EL (cell line): ENCODE measurements around the gene PKD1.

ENCODE experiments used
- DNase-seq: peaks from one replicate; pipeline ENCODE4 v3.0.0-alpha.2; 2016

Gene PKD1

DNA sequence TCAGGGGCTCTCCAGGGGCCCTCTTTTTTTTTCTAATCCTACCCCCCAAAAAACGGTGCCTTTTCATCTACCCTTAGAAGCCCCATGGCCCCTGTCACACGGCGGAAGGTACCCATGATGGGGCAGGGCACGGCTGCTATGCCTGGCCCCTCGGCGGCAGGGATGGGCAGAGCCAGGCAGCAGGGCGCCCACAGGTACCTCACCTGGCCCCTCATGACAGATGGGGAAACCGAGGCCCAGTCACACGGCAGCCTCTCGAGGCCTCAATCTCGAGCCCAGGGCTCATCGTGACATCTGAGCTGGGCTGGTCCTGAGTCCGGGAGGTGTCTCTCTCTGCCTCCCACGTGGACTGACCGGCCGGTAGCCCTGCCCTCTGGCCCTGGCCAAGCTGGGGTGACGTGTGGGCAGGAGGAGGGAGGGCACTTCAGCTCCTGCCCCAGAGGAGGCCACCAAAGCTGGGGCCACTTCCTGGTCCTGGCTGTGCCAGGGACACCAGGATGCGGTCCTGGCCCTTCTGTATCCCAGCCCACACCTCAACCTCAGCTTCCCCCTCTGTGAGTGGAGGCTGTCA lies 31.5 kb upstream of the PKD1 start:
- no peak for DNase-seq

DNA sequence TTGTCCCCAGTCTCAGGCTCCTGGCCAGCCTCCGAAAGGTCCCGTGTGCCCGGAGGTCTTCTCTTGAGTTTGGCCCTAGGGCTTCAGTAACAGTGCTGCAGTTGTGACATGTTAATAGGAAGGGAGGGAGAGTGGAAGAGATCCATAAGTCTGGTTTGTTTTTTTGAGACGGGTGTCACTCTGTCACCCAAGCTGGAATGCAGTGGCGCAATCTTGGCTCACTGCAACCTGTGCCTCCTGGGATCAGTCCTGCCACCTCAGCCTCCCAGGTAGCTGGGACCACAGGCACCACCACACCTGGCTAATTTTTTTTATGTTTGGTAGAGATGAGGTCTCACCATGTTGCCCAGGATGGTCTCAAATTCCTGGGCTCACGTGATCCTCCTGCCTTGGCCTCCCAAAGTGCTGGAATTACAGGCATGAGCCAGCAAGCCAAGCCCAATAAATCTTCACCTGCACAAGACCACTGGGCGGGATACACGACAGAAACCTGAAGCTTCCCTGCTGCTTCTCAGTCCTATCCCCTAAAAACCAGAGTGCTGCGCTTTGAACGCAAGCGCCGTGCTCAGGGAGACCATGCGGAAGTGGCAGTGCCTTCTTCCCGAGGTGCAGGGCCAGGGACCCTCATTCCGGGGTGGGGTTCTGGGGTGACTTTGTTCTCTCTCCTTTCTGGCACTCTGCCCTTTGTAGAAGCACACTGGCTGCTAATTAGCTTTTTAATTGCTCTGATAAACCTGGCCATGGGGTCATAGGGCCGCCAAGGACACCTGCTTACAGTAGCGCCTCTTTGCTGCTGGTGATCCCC lies 30.8 kb upstream of the PKD1 start:
- DNase-seq, result no peak

DNA sequence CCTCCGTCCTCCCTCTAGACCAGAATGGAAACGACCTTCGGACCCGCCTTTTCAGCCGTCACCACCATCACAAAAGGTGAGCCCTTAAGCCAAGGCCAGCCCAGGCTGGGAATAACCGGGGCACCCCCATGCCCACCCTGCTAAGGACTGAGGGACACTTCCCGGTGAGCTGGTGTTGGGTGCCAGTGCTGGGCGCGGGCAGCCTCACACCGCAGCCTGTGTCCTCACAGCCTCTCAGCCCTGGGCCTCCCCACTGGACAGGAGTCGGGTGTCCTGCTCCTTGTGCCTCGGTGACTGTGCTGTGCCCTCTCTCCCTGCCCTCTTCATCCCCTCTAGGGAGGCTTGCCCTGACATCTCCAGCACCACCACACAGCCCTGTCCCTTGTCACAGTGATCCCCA lies 30.2 kb upstream of the PKD1 start:
- no peak for DNase-seq

DNA sequence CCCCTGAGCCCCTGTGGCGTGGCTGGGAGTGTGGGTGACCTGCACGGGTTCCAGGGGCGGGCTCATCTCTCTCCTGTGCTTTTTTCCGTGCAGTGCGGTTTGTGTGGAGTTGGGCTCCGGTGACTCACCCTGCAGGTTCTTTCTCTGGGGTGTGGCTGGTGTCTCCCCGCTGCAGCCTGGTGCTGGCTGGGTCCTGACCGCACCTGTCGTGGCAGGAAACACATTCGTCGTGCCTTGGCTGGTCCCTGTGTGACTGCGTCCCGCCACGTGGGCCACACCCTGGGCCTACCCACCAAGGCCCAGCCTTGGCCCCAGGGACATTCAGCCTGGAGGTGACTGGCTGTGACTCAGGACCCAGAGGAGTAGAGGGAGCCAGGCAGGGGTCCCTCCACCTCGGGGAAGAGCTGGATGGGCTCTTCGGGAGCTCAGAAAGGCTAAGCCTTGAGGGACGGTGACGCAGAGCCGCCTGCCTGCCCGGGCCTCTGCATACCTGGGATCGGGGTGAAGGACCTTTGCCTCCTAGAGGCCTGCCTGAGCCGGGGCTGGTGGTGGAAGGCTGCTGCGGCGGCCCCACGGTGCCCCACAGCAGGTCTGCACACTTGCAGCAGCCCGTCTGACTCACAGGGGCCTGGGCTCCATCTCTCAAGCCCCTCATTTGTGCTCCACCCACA lies 27.6 kb upstream of the PKD1 start:
- no peak for DNase-seq

GRCh38 chr16:2162676-2163118 lies 27.0 kb upstream of the PKD1 start:
- DNase-seq, result no peak

- no peak for DNase-seq
Measured at GRCh38 chr16:2161911-2162310, 26.2 kb upstream of the PKD1 start.

DNA sequence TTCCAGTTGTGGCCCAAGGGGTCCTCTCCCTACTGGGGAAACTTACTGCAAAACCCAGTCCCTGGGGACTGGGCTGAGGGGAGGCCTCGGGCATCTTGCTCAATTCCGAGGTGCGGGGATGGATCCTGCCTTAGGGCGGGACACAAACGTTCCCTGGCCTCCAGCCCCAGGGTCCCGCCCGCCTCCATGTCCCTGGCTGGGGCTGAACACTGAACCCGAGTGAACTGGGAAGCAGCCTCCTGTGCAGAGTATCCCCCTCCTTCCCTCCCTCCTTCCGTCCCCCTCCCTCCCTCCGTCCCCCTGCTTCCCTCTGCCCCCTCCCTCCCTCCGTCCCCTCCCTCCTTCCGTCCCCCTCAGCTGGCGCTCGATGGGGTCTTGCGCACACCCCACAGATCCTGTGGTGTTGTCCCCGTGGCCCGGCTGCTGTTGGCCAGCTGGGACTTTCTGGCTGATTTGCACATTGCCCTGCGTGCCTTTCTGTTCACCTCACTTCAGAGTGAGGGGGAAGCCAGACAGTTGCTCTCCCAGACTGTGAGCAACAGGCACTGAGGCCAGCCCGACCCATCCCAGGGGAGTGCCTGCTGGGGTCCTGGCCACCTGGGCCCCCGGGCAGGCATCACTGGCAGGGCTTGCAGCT lies 25.3 kb upstream of the PKD1 start:
- DNase-seq, result peak; percentile 55

DNA sequence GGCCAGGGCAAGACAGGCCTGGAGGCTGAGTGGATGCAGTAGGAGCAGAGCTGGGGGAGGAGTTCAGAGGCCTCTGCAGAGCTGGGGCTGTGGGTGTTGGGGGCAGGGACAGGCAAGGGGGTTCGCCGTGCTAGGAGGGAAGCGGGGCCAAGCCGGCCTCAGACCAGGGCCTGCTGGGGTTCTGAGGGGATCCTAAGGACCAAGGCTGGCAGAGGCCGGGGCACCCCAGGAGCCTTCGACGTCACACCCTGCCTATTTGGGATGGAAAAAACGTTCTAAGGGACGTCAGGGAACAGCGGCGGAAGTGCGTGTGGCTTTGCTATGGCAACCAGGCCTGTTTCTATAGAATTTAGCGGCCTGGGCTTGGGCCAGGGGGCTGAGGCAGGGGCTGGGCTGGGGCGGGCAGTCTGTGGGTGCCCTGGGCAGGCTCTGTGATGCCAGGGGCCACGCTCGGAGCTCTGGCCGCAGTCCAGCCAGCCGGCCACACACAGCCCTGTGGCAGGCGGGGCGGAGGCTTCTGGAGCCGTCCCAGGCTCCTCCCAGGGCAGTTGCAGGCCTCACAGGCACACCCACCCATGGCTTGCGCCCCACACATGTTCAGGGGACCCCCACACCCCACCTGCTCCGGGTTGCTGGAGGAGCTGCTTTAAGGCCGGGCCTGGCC lies 23.6 kb upstream of the PKD1 start:
- DNase-seq, result no peak

GRCh38 chr16:2158262-2158638 lies 22.6 kb upstream of the PKD1 start:
- DNase-seq, result no peak

- no peak for DNase-seq
Measured at GRCh38 chr16:2157480-2158261, 22.0 kb upstream of the PKD1 start.

DNA sequence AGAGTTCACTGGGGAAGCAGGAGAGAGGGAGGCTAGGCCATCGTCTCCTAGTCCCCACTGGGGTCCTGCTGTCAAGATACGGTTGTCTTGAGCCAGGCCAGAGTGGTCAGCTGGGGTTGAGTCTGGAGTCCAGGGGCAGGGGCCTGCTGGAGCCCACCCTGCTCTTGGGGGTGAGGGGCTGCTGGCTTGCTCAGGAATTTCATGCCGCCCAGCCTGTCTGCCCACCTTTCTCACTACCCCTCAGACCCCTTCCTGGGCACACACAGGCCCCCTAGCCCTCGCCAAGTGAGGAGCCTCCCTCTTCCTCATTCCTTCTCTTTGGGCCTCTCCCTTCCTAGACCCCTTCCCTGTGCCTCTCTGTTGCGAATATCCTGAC lies 21.1 kb upstream of the PKD1 start:
- DNase-seq, result no peak

DNA sequence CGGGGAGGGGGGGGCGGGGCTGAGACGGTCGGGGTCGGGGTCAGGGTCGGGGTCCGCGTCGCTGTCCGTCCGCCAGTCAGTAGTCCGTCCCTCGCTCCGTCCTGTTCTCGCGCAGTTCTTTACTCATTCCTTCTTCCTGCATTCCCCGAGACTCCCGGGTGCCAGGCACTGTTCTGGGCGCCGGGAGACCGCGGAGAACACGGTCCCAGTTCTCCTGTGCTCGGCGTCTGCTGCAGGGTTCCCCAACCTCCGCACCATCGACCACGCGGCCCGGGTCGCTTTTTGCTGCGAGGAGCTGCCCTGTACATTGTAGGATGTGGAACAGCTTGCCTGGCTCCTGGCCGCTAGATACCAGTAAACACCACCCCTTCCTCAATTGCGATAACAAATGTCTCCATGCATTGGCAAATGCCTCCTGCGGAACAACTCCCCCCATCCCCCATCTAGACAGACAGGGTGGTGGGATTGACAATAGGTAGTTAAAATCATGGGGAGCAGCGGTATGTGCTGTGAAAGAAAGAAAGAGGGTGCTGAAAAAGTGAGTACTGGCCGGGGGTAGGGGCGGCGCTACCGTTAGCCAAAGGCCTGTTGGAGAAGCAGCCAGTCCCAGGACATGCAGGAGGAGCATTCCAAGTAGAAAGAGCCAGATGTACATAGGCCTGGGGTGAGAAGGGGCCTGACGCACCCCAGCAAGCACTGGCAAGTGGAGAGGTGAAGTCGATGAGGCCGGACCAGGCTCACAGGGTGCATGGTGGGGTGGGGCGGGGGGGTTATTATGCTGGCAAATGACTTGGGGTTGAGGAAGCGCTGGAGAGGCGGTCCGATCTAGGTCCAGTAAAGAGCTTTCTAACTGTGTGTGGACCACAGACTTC lies 20.5 kb upstream of the PKD1 start:
- peak; percentile 78 for DNase-seq

GRCh38 chr16:2155091-2155950 lies 19.6 kb upstream of the PKD1 start, which contains the start of gene TRAF7:
TRAF7 (plus strand) TSS chr16:2155782; CDS start chr16:2163921, 8,139 bp downstream.
- DNase-seq, result peak; percentile 100

DNA sequence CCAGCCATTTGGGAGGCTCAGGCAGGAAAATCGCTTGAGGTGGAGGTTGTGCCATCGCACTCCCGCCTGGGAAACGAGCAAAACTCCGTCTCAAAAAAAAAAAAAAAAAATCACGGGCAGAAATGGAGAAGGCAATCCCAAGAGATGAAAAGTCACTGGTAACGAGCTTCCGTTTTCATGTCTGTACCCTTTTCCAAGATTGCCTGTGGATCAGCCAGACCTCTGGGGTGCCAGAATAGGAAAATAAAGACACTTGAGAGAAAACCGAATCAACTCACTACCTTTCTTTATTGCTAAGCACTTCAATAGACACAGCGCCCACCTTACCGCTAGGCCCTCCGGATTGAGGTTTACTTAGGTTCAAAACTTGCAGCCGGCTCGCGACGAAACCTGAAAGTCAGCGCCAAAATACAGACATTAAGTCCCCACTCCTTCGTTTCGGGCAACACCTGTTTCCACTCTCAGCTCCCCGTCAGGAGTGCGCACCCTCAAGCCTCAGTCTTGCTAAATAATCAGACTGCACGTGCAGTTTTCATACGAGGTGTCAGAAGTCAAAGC lies 18.9 kb upstream of the PKD1 start:
- DNase-seq, result no peak

DNA sequence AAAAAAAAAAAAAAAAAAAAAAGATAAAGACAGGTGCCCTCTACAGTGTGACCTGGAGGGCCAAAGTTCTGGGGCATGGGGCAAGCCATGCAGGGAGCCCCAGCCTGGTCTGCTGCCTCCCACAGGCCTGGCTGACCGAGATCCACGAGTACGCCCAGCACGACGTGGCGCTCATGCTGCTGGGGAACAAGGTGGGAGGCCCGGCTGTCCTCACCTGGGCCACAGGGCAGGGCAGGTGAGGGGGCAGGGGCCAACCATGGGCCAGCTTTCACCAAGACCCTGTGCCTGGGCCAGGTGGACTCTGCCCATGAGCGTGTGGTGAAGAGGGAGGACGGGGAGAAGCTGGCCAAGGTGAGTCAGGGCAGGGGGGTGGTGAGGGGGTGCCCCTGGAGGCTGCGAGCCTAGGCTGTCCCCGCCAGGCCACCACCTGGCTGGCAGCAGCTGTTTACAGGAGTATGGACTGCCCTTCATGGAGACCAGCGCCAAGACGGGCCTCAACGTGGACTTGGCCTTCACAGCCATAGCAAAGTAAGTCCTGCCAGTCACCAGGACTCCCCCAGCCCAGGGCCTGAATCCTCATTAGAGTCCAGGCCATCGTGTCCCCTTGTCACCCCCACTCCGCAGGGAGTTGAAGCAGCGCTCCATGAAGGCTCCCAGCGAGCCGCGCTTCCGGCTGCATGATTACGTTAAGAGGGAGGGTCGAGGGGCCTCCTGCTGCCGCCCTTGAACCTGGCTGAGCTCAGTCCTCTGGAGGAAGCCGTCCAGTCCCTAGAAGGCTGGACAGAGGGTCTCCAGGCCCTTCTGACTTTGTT lies 17.2 kb upstream of the PKD1 start:
- peak; percentile 43 for DNase-seq

DNA sequence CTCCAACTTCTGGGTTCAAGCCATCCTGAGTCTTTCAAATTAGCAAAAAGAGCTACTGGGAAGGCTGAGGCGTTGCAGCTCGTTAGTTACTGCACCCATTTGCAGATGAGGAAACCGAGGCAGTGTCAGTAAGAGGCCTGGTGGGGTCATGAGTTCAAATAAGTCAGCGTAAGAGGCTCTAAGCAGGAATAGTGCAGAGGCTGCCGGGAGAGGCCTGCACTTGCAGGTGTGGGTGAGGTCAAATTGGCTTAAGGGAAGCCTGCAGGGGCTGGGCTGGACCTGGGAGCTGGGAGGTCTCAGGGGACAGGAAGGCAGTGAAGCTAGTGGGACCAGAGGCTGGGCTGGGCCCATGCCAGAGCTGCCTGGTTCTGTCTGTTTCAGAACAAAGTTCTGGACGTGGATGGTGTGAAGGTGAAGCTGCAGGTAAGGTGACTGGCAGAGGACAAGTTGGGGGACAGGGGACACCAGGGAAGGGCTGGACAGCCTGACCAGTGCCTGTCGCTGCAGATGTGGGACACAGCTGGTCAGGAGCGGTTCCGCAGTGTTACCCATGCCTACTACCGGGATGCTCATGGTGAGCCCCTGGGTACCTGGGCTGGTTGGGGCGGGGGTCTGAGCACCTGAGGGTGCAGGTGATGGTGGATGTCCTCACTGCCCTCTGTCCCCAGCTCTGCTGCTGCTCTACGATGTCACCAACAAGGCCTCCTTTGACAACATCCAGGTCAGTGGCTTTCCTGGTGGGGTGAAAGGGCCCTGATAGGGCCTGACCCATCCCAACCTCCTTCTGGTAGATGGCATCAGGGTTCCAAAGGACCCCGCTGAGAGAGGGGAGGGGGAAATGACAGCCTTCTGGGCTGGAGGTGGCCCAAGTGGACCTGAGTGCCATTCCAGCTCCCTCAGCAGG lies 15.7 kb upstream of the PKD1 start:
- peak; percentile 36 for DNase-seq

GRCh38 chr16:2150418-2151187 lies 14.9 kb upstream of the PKD1 start:
- DNase-seq, result peak; percentile 52
